Fibroblast of lung (primary cell): ENCODE data around the gene MACC1. TPM values are rescaled to one million over a fixed set of nuclear protein-coding genes. Genes with fewer than 3 reads are reported as not detected.

Experiments used
- DNase-seq, 2 donors: peaks; one replicate each; pipeline versions ENCODE4 v3.0.0 to v3.0.0-alpha.2; 2010; ENCODE audit warnings: low read depth in 2 of 2
- H2AFZ ChIP-seq: 2 replicates; pipeline ENCODE4 v1.5.1; 2012; ENCODE audit warnings: low read length, control low read depth, inconsistent platforms
- H3K27ac ChIP-seq: 2 replicates; pipeline ENCODE4 v1.5.1; 2011; ENCODE audit warnings: low read length, control low read depth; ENCODE audit not compliant: insufficient read depth
- H3K27me3 ChIP-seq: 2 replicates; pipeline ENCODE4 v1.5.1; 2011; ENCODE audit warnings: mild to moderate bottlenecking, low read length; ENCODE audit not compliant: control insufficient read depth, insufficient read depth
- H3K36me3 ChIP-seq: 2 replicates; pipeline ENCODE4 v1.5.1; 2011; ENCODE audit warnings: low read length; ENCODE audit not compliant: control insufficient read depth, insufficient read depth
- H3K4me1 ChIP-seq: 2 replicates; pipeline ENCODE4 v1.5.1; 2011; ENCODE audit warnings: low read length; ENCODE audit not compliant: control insufficient read depth, insufficient read depth; ENCODE audit errors: extremely low read depth
- H3K4me2 ChIP-seq: 2 replicates; pipeline ENCODE4 v1.5.1; 2011; ENCODE audit warnings: low read length, control low read depth; ENCODE audit not compliant: insufficient read depth; ENCODE audit errors: extremely low read depth
- H3K4me3 ChIP-seq, 4 experiments: fragments of 200-600 bp in 1 of 4; sonication (generic) in 1 of 4; replicated peaks in 1 of 4; 2 replicates each; pipeline ENCODE4 v1.5.1; 2011 to 2016; ENCODE audit warnings: low read length in 4 of 4, low read depth in 3 of 4, mild to moderate bottlenecking in 3 of 4, control low read depth in 2 of 4, inconsistent platforms in 1 of 4, mixed read lengths in 1 of 4; ENCODE audit not compliant: insufficient read depth in 1 of 4; ENCODE audit errors: control extremely low read depth in 1 of 4
- H3K79me2 ChIP-seq: 2 replicates; pipeline ENCODE4 v1.5.1; 2012; ENCODE audit warnings: mild to moderate bottlenecking, low read length, inconsistent platforms; ENCODE audit not compliant: control insufficient read depth, insufficient read depth
- H3K9ac ChIP-seq: 2 replicates; pipeline ENCODE4 v1.5.1; 2011; ENCODE audit warnings: mild to moderate bottlenecking, low read length, control low read depth; ENCODE audit not compliant: insufficient read depth
- H3K9me3 ChIP-seq: 2 replicates; pipeline ENCODE4 v1.5.1; 2012; ENCODE audit warnings: low read depth, low read length; ENCODE audit not compliant: control insufficient read depth, insufficient read depth
- H4K20me1 ChIP-seq: 2 replicates; pipeline ENCODE4 v1.5.1; 2011; ENCODE audit warnings: low read length; ENCODE audit not compliant: control insufficient read depth, insufficient read depth; ENCODE audit errors: extremely low read depth
- EZH2 ChIP-seq: IDR thresholded peaks from 2 replicates; pipeline ENCODE4 v1.5.1; 2012; ENCODE audit warnings: low read length, control low read depth, mild to moderate bottlenecking; ENCODE audit errors: missing control alignments
- polyA plus RNA-seq, 2 donors: library from polyadenylated mRNA; depleted of rRNA in 1 of 2; stranded (reverse) in 1 of 2; unstranded in 1 of 2; fragments of >200 nt; gene quantifications; 2 replicates each; pipeline ENCODE4 v1.2.1, GENCODE V29; 2011 to 2012; ENCODE audit warnings: missing spikeins in 1 of 2
- total RNA-seq: library from RNA; depleted of rRNA; stranded (reverse); fragments of >200 nt; gene quantifications from 2 replicates; pipeline ENCODE4 v1.2.1, GENCODE V29; 2014
- TF ChIP-seq, protein P1 (sequence below), 2 donors: IDR thresholded peaks in 1 of 2; conservative IDR thresholded peaks in 1 of 2; 1 replicate in 1 of 2; 2 replicates in 1 of 2; pipeline ENCODE4 v1.5.1; 2011 to 2012; ENCODE audit warnings: low read length in 2 of 2, control low read depth in 1 of 2, inconsistent platforms in 1 of 2, low read depth in 1 of 2, mild to moderate bottlenecking in 1 of 2

The MACC1 gene
- total and polyA plus RNA-seq, 2 donors (not counting 1 experiment from before 2014, with no cell fraction given), result under 0.01 to 0.33 TPM

DNA sequence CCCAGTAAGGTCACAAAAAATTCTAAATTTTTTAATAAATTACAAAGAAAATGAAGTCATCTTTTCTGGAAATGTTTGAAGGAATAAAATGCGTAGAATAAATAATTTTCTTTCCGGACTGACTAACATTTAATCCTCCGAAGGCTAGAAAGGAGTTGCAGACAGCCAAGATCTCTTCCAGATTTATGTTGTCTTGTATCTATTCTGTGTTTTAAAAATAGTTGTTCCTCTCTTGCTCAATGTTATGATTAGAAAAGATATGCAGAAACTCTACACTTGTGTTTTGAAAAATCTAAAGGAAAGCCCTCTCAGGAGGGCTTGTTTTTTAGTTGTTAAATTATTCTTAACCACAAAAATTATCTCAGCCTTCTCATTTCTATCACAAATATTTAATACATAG is 70.7 kb downstream of the MACC1 start:
- DNase-seq, result peak in 1 of 2 donors; percentile 46
- no peak overlapping the region for H3K4me3 ChIP-seq
- H2AFZ ChIP-seq, result no peak overlapping the region
- no peaks in the 10 kb centered on the region for H3K36me3 ChIP-seq
- H3K9me3 ChIP-seq, result no peaks in the 10 kb centered on the region
- H4K20me1 ChIP-seq, result no peaks in the 10 kb centered on the region
- no peaks in the 10 kb centered on the region for H3K27me3 ChIP-seq
- no peaks in the 10 kb centered on the region for H3K4me1 ChIP-seq
- no peak overlapping the region for H3K4me2 ChIP-seq
- TF ChIP-seq, protein P1, sequence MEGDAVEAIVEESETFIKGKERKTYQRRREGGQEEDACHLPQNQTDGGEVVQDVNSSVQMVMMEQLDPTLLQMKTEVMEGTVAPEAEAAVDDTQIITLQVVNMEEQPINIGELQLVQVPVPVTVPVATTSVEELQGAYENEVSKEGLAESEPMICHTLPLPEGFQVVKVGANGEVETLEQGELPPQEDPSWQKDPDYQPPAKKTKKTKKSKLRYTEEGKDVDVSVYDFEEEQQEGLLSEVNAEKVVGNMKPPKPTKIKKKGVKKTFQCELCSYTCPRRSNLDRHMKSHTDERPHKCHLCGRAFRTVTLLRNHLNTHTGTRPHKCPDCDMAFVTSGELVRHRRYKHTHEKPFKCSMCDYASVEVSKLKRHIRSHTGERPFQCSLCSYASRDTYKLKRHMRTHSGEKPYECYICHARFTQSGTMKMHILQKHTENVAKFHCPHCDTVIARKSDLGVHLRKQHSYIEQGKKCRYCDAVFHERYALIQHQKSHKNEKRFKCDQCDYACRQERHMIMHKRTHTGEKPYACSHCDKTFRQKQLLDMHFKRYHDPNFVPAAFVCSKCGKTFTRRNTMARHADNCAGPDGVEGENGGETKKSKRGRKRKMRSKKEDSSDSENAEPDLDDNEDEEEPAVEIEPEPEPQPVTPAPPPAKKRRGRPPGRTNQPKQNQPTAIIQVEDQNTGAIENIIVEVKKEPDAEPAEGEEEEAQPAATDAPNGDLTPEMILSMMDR (conservative IDR thresholded peaks at IDR 0.05 in 1 of 2, IDR thresholded peaks at IDR 0.05 in 1 of 2; ENCODE audit: low read depth in 1 of 2, low read length in 2 of 2), result no peak
- TF ChIP-seq EZH2, result no peak
- H3K79me2 ChIP-seq, result no peaks in the 10 kb centered on the region
- H3K27ac ChIP-seq, result no peak overlapping the region
- H3K9ac ChIP-seq, result no peak overlapping the region

DNA sequence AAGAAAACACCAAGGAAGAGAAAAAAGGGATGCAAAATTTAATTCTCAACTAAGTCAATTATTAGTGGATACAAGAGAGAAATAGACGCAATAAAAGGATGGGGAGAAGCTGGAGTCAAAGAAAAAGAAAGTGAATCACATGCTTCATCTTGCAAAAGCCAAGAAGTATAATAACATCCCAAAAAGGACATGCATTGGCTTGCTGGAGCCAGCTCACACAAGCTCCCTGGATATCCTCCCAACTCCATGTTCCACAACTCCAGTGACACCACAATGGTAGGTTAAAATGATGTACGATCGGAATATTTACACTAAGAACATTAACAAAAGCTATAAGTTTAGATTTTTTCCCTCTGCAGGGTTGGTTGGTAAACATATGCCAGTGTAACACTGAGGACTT is 72.4 kb downstream of the MACC1 start:
- H3K4me3 ChIP-seq, result no peak overlapping the region
- no peak overlapping the region for H3K9ac ChIP-seq
- no peak for DNase-seq
- no peaks in the 10 kb centered on the region for H3K4me1 ChIP-seq
- no peaks in the 10 kb centered on the region for H4K20me1 ChIP-seq
- no peaks in the 10 kb centered on the region for H3K9me3 ChIP-seq
- H3K79me2 ChIP-seq, result no peaks in the 10 kb centered on the region
- H3K27me3 ChIP-seq, result no peaks in the 10 kb centered on the region
- H2AFZ ChIP-seq, result no peak overlapping the region
- H3K4me2 ChIP-seq, result no peak overlapping the region
- H3K27ac ChIP-seq, result no peak overlapping the region
- TF ChIP-seq, protein P1 (conservative IDR thresholded peaks at IDR 0.05 in 1 of 2, IDR thresholded peaks at IDR 0.05 in 1 of 2; ENCODE audit: low read depth in 1 of 2, low read length in 2 of 2), result no peak
- no peak for TF ChIP-seq EZH2
- no peaks in the 10 kb centered on the region for H3K36me3 ChIP-seq

DNA sequence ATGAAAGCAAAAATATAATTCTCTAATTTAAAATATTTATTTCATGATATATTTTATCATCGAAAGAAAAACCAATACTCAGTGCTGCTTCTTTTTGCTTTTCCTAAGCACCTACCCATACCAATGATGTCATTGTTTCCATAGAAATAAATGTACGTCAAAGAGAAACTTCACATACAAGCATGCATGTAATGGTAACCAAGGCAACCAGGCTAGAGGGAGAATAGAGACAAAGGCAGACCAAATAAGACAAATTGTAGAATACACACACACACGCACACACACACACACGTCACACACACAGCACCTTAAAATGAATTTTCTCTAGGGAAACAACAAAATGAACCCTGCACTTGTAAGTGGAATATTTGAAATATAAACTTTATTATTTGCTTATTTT is 75.5 kb downstream of the MACC1 start:
- Histone ChIP-seq H3K79me2 (no peaks in the 10 kb centered on the region), H3K9ac (no peak overlapping the region), H3K9me3 (no peaks in the 10 kb centered on the region), H3K4me2 (no peak overlapping the region), H4K20me1 (no peaks in the 10 kb centered on the region), H2AFZ (no peak overlapping the region), H3K36me3 (no peaks in the 10 kb centered on the region), H3K27me3 (no peaks in the 10 kb centered on the region), H3K4me3 (no peak overlapping the region), H3K4me1 (no peaks in the 10 kb centered on the region), H3K27ac (no peak overlapping the region)
- peak; percentile 51 to 74 for DNase-seq
- no peak for TF ChIP-seq EZH2
- TF ChIP-seq, protein P1 (conservative IDR thresholded peaks at IDR 0.05 in 1 of 2, IDR thresholded peaks at IDR 0.05 in 1 of 2; ENCODE audit: low read depth in 1 of 2, low read length in 2 of 2), result no peak
